Measurements from ENCODE around the gene PRR14. TPM values are rescaled to one million over a fixed set of nuclear protein-coding genes. Genes with fewer than 3 reads are reported as not detected.

Gene PRR14
- total RNA-seq, 1 donor from 2014 or later: 27.3 TPM

DNA sequence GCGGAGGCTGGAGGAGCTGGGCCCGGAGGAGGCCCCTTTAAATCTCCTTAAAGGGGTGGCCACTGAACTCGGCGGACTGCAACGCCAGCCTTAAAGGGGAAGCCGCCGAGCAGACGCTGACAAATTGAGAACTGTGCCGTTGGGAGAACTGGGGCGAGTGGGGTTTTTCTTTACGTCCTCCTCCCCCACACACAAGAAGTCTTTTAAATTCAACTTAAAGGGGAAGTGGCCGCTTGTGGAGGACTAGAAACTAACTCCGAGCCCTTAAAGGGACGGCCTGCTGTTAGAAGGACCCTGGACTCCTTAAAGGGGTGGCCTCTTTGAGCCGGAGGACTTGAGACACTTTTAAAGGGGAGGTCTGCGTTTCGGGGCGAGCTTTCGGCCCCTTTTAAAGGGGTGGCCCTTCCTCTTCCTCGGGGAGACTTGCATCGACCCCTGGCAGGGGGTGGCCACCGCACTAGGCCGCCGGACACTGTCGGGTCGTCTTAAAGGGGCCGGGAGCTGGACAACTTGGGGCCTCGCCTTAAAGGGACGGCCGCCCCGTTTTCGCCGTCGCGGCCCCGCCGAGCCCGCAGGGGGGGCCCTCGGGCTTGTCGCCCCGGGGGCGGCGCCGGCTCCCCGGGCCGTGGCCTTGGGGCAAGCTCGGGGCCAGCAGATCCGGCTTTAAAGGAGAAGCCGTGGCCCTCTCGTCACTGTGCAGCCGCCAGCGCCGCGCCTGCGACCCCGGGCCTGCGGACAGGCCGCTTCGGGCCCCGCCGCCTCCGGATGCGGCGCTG, 8.2 kb downstream of the PRR14 start:
- H3K36me3 Mint-ChIP-seq (ENCODE audit: low read depth, unreplicated experiment): peaks cover 25% of the 10 kb centered on the region
- peak; percentile 90 for DNase-seq (ENCODE audit: low read depth)
- peak overlapping the region; percentile 70 for H2AFZ ChIP-seq (ENCODE audit: low read depth, low read length)

DNA sequence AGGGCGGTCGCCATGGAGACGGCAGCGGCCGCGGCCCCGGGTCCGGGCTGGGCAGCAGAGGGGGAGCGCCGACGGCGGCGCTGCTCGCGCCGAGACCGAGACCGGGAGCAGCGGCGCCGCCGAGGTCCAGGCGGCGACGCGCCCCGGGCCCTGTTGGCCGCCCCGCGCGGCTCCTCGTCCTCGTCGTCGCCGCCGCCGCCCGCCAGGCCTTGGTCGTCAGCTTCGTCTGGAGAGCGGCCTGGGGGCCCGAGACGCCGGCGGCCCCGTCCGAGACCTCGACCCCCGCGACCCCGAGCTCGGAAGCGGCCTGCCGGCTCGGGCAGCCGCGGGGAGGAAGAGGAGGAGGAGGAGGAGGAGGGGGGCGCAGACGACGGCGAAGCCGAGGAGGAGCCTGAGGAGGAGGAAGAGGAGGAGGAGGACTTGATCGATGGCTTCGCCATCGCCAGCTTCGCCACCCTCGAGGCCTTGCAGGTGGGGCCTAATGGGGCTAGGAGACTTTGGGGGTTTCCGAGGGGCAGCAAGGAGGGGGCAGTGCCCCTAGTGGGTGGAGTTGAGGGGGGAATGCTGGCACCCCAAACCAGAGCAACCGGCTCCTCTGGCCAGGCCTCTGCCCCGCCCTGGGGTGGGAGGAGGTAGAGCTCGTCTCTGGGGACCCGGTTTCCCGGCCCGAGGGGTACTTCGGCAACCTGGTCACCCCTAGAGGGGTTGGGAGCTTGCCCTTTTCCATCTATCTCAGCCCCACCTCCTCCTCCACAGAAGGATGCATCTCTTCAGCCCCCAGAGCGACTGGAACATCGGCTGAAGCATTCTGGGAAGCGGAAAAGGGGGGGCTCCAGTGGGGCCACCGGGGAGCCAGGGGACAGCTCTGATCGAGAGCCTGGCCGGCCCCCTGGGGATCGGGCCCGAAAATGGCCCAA, 9.0 kb downstream of the PRR14 start:
- Histone ChIP-seq H3K36me3 (ENCODE audit: insufficient read depth, low read length) (peaks cover 29% of the 10 kb centered on the region), H3K4me1 (ENCODE audit: insufficient read depth, low read length) (peaks cover 26% of the 10 kb centered on the region), H3K79me2 (ENCODE audit: insufficient read depth, low read length) (peaks cover 50% of the 10 kb centered on the region), H3K27ac (ENCODE audit: low read depth, low read length) (peak overlapping the region; percentile 100), H3K4me3 (ENCODE audit: insufficient read depth, low read depth, low read length) (peak overlapping the region; percentile 86), H3K9ac (ENCODE audit: low read length) (peak overlapping the region; percentile 99), H3K9me3 (ENCODE audit: insufficient read depth, low read depth, low read length) (no peaks in the 10 kb centered on the region), H3K27me3 (ENCODE audit: insufficient read depth, low read length) (no peaks in the 10 kb centered on the region), H3K4me2 (ENCODE audit: low read length) (peak overlapping the region; percentile 98), H4K20me1 (ENCODE audit: insufficient read depth, low read length) (peaks cover 42% of the 10 kb centered on the region), H2AFZ (ENCODE audit: low read depth, low read length) (peak overlapping the region; percentile 43)
- no peak for FAIRE-seq
- TF ChIP-seq CTCF (IDR thresholded peaks at IDR 0.05; ENCODE audit: insufficient read depth, low read depth, low read length): no peak
- TF ChIP-seq EZH2 (IDR thresholded peaks at IDR 0.05; ENCODE audit: insufficient read depth, low read length): no peak
- DNase-seq (ENCODE audit: low read depth): no peak
- Mint-ChIP-seq H3K4me1 (ENCODE audit: low read depth, unreplicated experiment) (peaks cover 31% of the 10 kb centered on the region), H3K27ac (ENCODE audit: unreplicated experiment) (no peak overlapping the region), H3K4me3 (ENCODE audit: unreplicated experiment) (peak overlapping the region; percentile 87), H3K27me3 (ENCODE audit: low read depth, unreplicated experiment) (no peaks in the 10 kb centered on the region), H3K9me3 (ENCODE audit: unreplicated experiment) (no peaks in the 10 kb centered on the region), H3K36me3 (ENCODE audit: low read depth, unreplicated experiment) (peaks cover 23% of the 10 kb centered on the region)

More for the DNA sequence above, 8.2 kb downstream of the PRR14 start:
- peaks cover 26% of the 10 kb centered on the region for H3K4me1 ChIP-seq (ENCODE audit: insufficient read depth, low read length)
- peaks cover 44% of the 10 kb centered on the region for H3K79me2 ChIP-seq (ENCODE audit: insufficient read depth, low read length)
- H3K27me3 ChIP-seq (ENCODE audit: insufficient read depth, low read length): no peaks in the 10 kb centered on the region
- Mint-ChIP-seq H3K4me3 (ENCODE audit: unreplicated experiment) (peak overlapping the region; percentile 97), H3K9me3 (ENCODE audit: unreplicated experiment) (no peaks in the 10 kb centered on the region), H3K27ac (ENCODE audit: unreplicated experiment) (peak overlapping the region; percentile 94), H3K27me3 (ENCODE audit: low read depth, unreplicated experiment) (no peaks in the 10 kb centered on the region), H3K4me1 (ENCODE audit: low read depth, unreplicated experiment) (peaks cover 31% of the 10 kb centered on the region)
- peaks cover 38% of the 10 kb centered on the region for H4K20me1 ChIP-seq (ENCODE audit: insufficient read depth, low read length)
- H3K27ac ChIP-seq (ENCODE audit: low read depth, low read length): peak overlapping the region; percentile 100
- H3K4me3 ChIP-seq (ENCODE audit: insufficient read depth, low read depth, low read length): peak overlapping the region; percentile 86
- peak overlapping the region; percentile 98 for H3K4me2 ChIP-seq (ENCODE audit: low read length)
- H3K9ac ChIP-seq (ENCODE audit: low read length): peak overlapping the region; percentile 99
- no peaks in the 10 kb centered on the region for H3K9me3 ChIP-seq (ENCODE audit: insufficient read depth, low read depth, low read length)
- TF ChIP-seq EZH2 (IDR thresholded peaks at IDR 0.05; ENCODE audit: insufficient read depth, low read length) (no peak), CTCF (IDR thresholded peaks at IDR 0.05; ENCODE audit: insufficient read depth, low read depth, low read length) (no peak)
- no peak for FAIRE-seq
- peaks cover 34% of the 10 kb centered on the region for H3K36me3 ChIP-seq (ENCODE audit: insufficient read depth, low read length)

Measured in astrocyte (in vitro differentiated cells and primary cell).